Mucosa of rectum (tissue), 2 donors: ENCODE results near the gene SLC10A4.

Source experiments
- H3K27ac ChIP-seq, 2 donors: one replicate each; pipeline ENCODE4 v1.7.0; 2013; ENCODE audit warnings: inconsistent platforms in 2 of 2, low read depth in 2 of 2, low read length in 2 of 2
- H3K27me3 ChIP-seq, 2 donors: one replicate each; pipeline ENCODE4 v1.7.0; 2013; ENCODE audit warnings: low read length in 2 of 2; ENCODE audit not compliant: control insufficient read depth in 2 of 2, insufficient read depth in 2 of 2
- H3K36me3 ChIP-seq, 2 donors: one replicate each; pipeline ENCODE4 v1.7.0; 2013; ENCODE audit warnings: low read length in 2 of 2; ENCODE audit not compliant: control insufficient read depth in 2 of 2, insufficient read depth in 2 of 2
- H3K4me1 ChIP-seq, 2 donors: one replicate each; pipeline ENCODE4 v1.7.0; 2013; ENCODE audit warnings: low read length in 2 of 2, mild to moderate bottlenecking in 1 of 2; ENCODE audit not compliant: control insufficient read depth in 2 of 2, insufficient read depth in 2 of 2
- H3K4me3 ChIP-seq, 2 donors: one replicate each; pipeline ENCODE4 v1.7.0; 2013; ENCODE audit warnings: low read length in 2 of 2
- H3K9ac ChIP-seq, 2 donors: one replicate each; pipeline ENCODE4 v1.7.0; 2013; ENCODE audit warnings: low read length in 2 of 2, low read depth in 1 of 2, mild to moderate bottlenecking in 1 of 2
- H3K9me3 ChIP-seq, 2 donors: one replicate each; pipeline ENCODE4 v1.7.0; 2013; ENCODE audit warnings: low read length in 2 of 2; ENCODE audit not compliant: control insufficient read depth in 2 of 2
- donor health status: healthy.
- donor health status: Normal muscosa, but diverticular disease.

SLC10A4 gene

GRCh38 chr4:48461000-48461399 is 22.1 kb upstream of the SLC10A4 start:
- H3K4me3 ChIP-seq: no peak overlapping the region
- H3K9ac ChIP-seq: no peak overlapping the region
- H3K9me3 ChIP-seq: no peaks in the 10 kb centered on the region
- H3K4me1 ChIP-seq: no peaks in the 10 kb centered on the region
- H3K36me3 ChIP-seq: no peaks in the 10 kb centered on the region
- no peaks in the 10 kb centered on the region for H3K27me3 ChIP-seq
- no peak overlapping the region for H3K27ac ChIP-seq

DNA sequence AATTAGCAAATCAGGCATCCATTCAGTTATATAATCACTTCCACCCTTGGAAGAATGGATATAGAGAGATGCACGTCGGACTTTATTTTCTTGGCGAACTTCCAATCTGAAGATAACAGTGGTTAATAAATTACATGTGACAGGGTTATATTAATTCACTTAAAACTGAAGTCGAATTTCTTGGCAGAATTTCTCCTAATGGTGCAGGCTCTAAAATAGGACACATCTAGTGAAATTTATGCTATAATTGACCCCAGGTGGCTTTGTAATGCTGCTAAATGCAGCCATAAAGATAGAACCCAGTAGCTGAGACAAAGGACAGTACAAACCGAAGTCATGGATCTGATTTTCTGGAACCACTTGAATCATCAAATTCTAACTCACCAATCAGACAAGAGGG is 20.8 kb upstream of the SLC10A4 start:
- Histone ChIP-seq H3K9ac (no peak overlapping the region), H3K36me3 (no peaks in the 10 kb centered on the region), H3K27ac (no peak overlapping the region), H3K4me3 (no peak overlapping the region), H3K9me3 (no peaks in the 10 kb centered on the region), H3K4me1 (no peaks in the 10 kb centered on the region), H3K27me3 (no peaks in the 10 kb centered on the region)

- Histone ChIP-seq H3K9me3 (no peaks in the 10 kb centered on the region), H3K27ac (no peak overlapping the region), H3K4me3 (no peak overlapping the region), H3K9ac (no peak overlapping the region), H3K27me3 (no peaks in the 10 kb centered on the region), H3K36me3 (no peaks in the 10 kb centered on the region), H3K4me1 (no peaks in the 10 kb centered on the region)
These were observed 15.7 kb upstream of the SLC10A4 start for GRCh38 chr4:48467442-48467841.

GRCh38 chr4:48467891-48468290 is 15.3 kb upstream of the SLC10A4 start:
- H3K4me3 ChIP-seq: no peak overlapping the region
- H3K36me3 ChIP-seq: no peaks in the 10 kb centered on the region
- no peaks in the 10 kb centered on the region for H3K4me1 ChIP-seq
- no peaks in the 10 kb centered on the region for H3K9me3 ChIP-seq
- H3K27me3 ChIP-seq: no peaks in the 10 kb centered on the region
- H3K27ac ChIP-seq: no peak overlapping the region
- no peak overlapping the region for H3K9ac ChIP-seq

DNA sequence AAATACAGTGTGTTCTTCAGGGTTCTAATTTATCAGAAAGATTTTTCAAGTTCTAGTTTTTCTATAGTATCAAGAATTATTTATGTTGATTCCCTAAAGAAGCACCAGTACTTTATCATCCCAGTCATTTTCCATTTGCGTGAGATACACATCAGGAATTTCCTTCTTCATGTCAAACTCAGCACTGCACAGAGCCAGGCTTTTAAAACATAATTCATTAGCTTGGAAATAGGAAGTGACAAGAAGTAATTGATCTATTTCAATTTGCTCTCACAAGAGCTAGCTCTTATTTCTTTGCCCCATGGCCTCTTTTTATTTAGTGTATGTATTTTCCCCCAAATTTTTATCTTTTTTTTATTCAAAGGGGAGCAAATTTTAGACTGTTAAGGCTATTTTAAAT is 13.0 kb upstream of the SLC10A4 start:
- Histone ChIP-seq H3K27ac (no peak overlapping the region), H3K4me3 (no peak overlapping the region), H3K36me3 (no peaks in the 10 kb centered on the region), H3K27me3 (no peaks in the 10 kb centered on the region), H3K9me3 (no peaks in the 10 kb centered on the region), H3K9ac (no peak overlapping the region), H3K4me1 (no peaks in the 10 kb centered on the region)

DNA sequence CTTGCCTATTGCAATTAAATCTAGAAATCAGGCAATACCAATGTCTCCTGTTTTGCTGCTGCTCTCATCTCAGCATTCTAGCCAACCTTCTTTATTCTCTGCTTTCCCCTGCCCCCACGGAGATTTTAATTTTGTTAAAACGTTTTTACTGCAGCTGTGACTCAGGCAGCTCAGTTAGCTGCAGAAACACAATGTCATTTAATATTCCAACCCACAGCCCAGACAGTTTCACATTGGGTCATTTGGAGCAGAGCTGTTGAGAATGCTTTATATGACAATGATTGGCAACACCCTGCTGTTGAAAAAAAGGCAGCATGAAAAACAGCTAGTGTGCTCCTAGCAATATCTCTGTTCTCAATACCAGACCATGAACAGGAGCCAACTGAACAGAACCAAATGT is 12.6 kb upstream of the SLC10A4 start:
- H3K36me3 ChIP-seq: no peaks in the 10 kb centered on the region
- H3K9me3 ChIP-seq: no peaks in the 10 kb centered on the region
- no peak overlapping the region for H3K4me3 ChIP-seq
- H3K9ac ChIP-seq: no peak overlapping the region
- H3K27me3 ChIP-seq: no peaks in the 10 kb centered on the region
- H3K4me1 ChIP-seq: no peaks in the 10 kb centered on the region
- H3K27ac ChIP-seq: no peak overlapping the region

DNA sequence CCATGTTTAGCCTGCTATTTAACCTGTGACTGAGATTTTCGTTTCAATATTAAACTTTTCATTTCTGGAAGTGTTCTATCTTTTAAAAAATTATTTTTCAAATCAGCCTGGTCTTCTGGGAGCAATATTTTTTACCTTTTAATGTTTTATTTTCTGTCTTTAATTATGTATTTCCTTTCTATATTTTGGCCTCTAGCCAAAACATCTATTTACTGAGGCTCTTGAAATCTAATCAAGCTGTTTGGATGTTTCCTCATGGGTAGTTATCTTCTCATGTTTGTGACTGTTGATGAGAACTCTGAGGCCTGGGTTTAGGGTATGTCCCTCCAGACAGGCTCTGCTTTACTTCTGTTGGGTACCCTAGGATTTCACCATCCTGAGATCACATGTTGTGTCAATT is 10.3 kb upstream of the SLC10A4 start:
- H3K9ac ChIP-seq: no peak overlapping the region
- no peaks in the 10 kb centered on the region for H3K4me1 ChIP-seq
- no peaks in the 10 kb centered on the region for H3K36me3 ChIP-seq
- no peak overlapping the region for H3K4me3 ChIP-seq
- no peaks in the 10 kb centered on the region for H3K27me3 ChIP-seq
- H3K9me3 ChIP-seq: no peaks in the 10 kb centered on the region
- no peak overlapping the region for H3K27ac ChIP-seq

GRCh38 chr4:48475770-48476169 is 7.4 kb upstream of the SLC10A4 start:
- Histone ChIP-seq H3K4me1 (no peaks in the 10 kb centered on the region), H3K4me3 (no peak overlapping the region), H3K27me3 (peaks cover 0 to 2% of the 10 kb centered on the region in 2 donors)

DNA sequence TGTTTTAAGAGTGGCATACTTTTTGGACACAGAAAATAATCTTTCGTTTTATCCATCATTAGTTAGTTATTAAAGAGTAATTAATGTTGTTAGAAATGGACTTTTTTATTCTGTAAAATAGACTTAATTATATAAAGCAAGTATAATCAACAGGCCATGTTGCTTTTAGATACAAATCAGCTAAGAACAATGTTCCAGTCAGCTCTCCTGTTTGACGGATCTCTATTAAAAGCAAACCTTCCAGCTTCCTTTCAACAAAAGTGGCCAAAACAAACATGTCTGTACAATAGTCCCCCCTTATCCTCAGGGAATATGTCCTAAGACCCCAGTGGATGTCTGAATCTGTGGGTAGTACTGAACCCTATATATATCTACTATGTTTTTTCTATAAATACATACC is 4.9 kb upstream of the SLC10A4 start:
- Histone ChIP-seq H3K9ac (no peak overlapping the region), H3K9me3 (no peaks in the 10 kb centered on the region), H3K36me3 (no peaks in the 10 kb centered on the region), H3K4me3 (no peak overlapping the region), H3K27ac (no peak overlapping the region), H3K27me3 (peaks cover 10 to 15% of the 10 kb centered on the region in 2 donors), H3K4me1 (no peaks in the 10 kb centered on the region)

More at GRCh38 chr4:48475770-48476169, 7.4 kb upstream of the SLC10A4 start:
- Histone ChIP-seq H3K27ac (no peak overlapping the region), H3K9ac (no peak overlapping the region), H3K9me3 (no peaks in the 10 kb centered on the region), H3K36me3 (no peaks in the 10 kb centered on the region)

DNA sequence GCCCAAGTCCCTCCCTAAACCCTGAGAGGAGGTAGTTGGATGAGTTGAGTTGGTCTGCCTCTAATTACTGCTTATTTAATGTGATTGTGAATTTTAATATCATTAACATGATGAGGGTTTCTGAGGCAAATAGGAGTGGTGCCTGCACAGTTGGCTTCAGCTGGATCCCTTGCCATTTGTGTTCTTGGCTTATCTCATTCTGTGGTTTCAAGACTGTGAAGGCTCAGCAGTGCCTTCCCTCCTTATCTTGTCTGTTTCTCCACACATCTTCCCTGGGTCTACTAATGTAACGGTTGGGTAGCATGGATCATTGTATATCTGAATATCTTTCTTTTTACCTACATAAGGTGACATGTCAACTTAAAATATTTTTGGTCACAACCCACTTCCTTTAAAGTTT is 1.6 kb upstream of the SLC10A4 start:
- Histone ChIP-seq H3K9ac (no peak overlapping the region), H3K27me3 (peaks cover 26 to 37% of the 10 kb centered on the region in 2 donors), H3K4me1 (no peaks in the 10 kb centered on the region), H3K27ac (no peak overlapping the region), H3K9me3 (no peaks in the 10 kb centered on the region), H3K36me3 (no peaks in the 10 kb centered on the region), H3K4me3 (no peak overlapping the region)
